NB4 (cell line): ENCODE results near the gene SLC25A47.

Experiments
- DNase-seq: peaks from one replicate; pipeline ENCODE4 v3.0.0; 2010; ENCODE audit warnings: low read depth
- H3K4me3 ChIP-seq: one replicate; pipeline ENCODE4 v1.5.1; 2011; ENCODE audit warnings: mild to moderate bottlenecking, low read depth, low read length, moderate library complexity
- MYC ChIP-seq: IDR thresholded peaks from 2 replicates; pipeline ENCODE4 v1.6.1; 2011; ENCODE audit warnings: low read depth, low read length
- POLR2A ChIP-seq: IDR thresholded peaks from 2 replicates; pipeline ENCODE4 v1.6.1; 2011; ENCODE audit warnings: mild to moderate bottlenecking; ENCODE audit not compliant: insufficient read length; ENCODE audit errors: extremely low read depth
- TF ChIP-seq, protein P1 (sequence below): IDR thresholded peaks from one replicate; pipeline ENCODE4 v1.5.1; 2012; ENCODE audit warnings: low read depth, low read length
- TF ChIP-seq, protein P2 (sequence below): IDR thresholded peaks from 2 replicates; pipeline ENCODE4 v1.6.1; 2011; ENCODE audit warnings: low read depth, low read length

The SLC25A47 gene

DNA sequence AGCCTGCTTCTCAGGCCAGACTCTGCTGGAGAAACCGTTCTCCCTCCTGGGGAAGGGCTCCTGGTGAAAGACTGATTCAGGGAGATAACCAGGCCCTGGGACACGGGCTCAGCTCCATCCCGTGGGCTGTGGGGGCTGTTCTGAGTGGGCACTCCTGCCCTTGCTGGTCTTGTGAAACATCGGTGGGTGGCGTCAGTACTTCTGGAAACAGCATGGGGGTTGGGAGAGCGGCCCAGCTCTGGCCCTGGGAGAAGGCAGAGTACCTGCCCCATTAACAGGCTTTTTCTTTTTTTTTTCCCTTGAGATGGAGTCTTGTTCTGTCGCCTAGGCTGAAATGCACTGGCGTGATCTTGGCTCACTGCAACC is 786 bp downstream of the SLC25A47 start:
- TF ChIP-seq POLR2A: no peak
- no peak for TF ChIP-seq MYC
- TF ChIP-seq, protein P1, sequence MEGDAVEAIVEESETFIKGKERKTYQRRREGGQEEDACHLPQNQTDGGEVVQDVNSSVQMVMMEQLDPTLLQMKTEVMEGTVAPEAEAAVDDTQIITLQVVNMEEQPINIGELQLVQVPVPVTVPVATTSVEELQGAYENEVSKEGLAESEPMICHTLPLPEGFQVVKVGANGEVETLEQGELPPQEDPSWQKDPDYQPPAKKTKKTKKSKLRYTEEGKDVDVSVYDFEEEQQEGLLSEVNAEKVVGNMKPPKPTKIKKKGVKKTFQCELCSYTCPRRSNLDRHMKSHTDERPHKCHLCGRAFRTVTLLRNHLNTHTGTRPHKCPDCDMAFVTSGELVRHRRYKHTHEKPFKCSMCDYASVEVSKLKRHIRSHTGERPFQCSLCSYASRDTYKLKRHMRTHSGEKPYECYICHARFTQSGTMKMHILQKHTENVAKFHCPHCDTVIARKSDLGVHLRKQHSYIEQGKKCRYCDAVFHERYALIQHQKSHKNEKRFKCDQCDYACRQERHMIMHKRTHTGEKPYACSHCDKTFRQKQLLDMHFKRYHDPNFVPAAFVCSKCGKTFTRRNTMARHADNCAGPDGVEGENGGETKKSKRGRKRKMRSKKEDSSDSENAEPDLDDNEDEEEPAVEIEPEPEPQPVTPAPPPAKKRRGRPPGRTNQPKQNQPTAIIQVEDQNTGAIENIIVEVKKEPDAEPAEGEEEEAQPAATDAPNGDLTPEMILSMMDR: no peak
- DNase-seq: no peak
- H3K4me3 ChIP-seq: no peak overlapping the region

DNA sequence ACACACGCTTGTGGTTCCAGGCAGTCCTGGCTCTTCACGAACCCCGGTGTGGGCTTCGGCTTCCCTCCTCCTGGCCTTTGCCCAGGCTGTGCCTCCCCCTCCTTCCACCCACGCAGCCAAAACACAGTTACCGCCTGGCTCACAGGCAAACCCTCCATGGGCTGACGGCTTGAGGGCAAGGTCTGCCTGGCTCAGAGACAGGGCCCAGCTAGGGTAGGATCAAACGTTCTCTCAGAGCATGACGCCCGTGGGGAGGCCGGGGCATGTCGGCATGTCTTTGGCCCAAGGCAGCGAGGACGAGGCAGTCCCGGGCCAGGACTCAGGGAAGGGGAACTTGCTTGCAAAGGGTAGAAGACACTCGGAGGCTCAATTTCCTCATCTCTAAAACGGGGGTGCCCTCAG is 2.1 kb downstream of the SLC25A47 start:
- TF ChIP-seq POLR2A (no peak), MYC (no peak)
- TF ChIP-seq, protein P2, sequence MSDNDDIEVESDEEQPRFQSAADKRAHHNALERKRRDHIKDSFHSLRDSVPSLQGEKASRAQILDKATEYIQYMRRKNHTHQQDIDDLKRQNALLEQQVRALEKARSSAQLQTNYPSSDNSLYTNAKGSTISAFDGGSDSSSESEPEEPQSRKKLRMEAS: no peak
- TF ChIP-seq, protein P1: no peak
- DNase-seq: no peak
- no peak overlapping the region for H3K4me3 ChIP-seq

DNA sequence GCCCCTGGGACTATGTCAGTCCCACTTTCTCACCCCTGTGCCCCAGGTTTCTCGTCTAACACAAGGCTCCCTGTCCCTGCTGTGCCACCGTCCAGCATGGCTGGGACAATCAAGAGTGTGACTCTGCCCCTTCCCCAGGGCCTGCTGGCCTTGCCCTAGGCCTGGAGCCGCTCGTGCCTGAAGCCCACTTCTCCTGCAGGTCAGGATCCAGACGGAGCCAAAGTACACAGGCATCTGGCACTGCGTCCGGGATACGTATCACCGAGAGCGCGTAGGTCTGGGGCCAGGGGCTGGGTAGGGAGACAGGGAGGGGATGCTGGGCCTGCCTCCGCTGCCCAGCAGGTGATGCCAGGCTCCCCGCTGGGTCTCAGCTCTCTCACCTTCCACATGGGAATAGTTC is 2.8 kb downstream of the SLC25A47 start:
- TF ChIP-seq MYC: no peak
- TF ChIP-seq, protein P2: no peak
- TF ChIP-seq, protein P1: no peak
- no peak for TF ChIP-seq POLR2A

DNA sequence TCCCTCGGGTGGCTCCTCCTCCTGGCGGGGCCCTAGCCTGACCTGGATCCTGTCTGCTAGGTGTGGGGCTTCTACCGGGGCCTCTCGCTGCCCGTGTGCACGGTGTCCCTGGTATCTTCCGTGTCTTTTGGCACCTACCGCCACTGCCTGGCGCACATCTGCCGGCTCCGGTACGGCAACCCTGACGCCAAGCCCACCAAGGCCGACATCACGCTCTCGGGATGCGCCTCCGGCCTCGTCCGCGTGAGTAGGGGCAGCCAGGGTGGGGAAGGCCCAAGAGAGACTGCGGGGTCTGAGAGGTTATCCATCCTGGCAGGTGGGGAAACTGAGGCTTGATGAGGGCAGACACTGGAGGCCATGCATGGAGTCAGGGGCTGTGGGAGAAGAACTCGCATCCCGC is 4.0 kb downstream of the SLC25A47 start:
- no peak overlapping the region for H3K4me3 ChIP-seq
- TF ChIP-seq, protein P1: no peak
- TF ChIP-seq POLR2A (no peak), MYC (no peak)
- DNase-seq: no peak

More for the DNA sequence above, 2.8 kb downstream of the SLC25A47 start:
- H3K4me3 ChIP-seq: no peak overlapping the region
- no peak for DNase-seq

DNA sequence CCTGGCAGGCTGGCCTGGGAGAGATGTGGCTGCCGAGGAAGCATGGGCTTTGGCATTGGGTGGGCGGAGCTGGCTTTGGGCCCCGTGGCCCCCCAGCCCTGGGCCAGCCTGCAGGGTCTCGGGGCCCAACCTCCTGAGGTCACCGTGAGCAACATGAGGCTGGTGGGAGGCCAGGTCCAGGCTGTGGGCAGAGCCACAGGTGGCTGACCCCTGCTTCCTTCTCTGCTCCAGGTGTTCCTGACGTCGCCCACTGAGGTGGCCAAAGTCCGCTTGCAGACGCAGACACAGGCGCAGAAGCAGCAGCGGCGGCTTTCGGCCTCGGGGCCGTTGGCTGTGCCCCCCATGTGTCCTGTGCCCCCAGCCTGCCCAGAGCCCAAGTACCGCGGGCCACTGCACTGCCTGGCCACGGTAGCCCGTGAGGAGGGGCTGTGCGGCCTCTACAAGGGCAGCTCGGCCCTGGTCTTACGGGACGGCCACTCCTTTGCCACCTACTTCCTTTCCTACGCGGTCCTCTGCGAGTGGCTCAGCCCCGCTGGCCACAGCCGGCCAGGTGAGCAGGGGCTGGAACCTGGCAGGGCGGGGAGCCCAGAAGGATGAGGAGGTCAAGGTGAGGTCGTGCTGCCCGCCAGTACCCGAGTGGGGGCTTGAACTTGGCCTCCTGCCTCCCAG is 5.5 kb downstream of the SLC25A47 start:
- no peak for DNase-seq
- H3K4me3 ChIP-seq: no peak overlapping the region
- no peak for TF ChIP-seq MYC
- TF ChIP-seq, protein P1: no peak
- TF ChIP-seq, protein P2: no peak
- no peak for TF ChIP-seq POLR2A
